NCI-H1048 (cell line): Measurements from ENCODE around the gene CLUH.
A peak's percentile ranks its signal among the peaks of the same experiment; 100 is the strongest.

ENCODE experiments used
- DNase-seq: peaks from one replicate; lab custom pipeline; 2025; lab: John Stamatoyannopoulos, UW

CLUH gene

DNA sequence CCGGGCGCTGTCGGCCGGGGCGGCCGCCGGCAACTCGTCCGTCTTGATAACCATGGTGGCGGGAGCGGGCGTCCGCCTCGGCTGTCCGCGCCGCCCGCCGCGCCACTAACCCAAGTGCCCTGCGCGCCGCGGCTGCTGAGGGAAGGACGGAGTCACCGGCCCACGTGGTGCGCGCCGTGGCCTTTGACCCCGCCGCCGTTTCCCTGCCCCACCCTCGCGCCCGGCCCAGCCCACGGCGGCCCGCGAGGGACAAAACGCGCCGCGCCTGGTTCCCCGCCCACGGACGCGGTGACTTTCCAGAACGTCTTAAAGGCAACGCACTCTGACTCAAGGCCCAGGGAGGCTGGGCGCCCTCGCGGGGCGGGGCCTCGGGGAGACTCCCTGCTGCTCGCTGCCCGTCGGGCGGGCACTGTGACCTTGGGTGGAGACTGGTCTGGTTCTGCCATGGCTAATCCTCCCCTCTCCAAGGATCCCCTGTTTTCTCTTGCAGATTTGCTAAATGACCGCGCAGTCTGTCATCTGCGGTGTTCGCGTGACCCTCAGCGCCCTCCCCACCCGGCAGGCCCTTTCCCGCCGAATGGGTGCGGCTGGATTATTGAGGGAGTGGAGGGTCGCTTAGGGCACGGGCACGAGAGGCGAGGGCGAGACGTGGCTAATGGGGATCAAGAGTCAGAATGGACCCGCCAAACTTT is at the start of gene CLUH:
TSS of gene CLUH (minus strand) at position 157 of the 692 bp plus-strand sequence. CDS start at position 54, 103 bp downstream.
- DNase-seq: peak; percentile 79

DNA sequence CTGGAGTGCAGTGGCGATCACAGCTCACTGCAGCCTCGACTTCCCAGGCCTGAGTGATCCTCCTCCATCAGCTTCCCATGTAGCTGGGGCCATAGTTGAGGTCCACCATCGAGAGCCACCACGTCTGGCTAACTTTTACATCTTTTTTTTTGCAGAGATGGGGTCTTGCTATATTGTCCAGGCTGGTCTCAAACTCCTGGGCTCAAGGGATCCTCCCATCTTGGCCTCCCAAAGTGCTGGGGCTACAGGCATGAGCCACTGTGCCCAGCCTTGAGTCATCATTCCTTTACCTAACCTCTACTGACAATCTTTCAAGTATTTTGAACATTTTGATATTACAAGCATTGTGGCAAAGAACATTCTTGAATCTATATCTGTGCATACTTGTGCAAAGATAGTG is 47.3 kb upstream of the CLUH start:
- DNase-seq: no peak

DNA sequence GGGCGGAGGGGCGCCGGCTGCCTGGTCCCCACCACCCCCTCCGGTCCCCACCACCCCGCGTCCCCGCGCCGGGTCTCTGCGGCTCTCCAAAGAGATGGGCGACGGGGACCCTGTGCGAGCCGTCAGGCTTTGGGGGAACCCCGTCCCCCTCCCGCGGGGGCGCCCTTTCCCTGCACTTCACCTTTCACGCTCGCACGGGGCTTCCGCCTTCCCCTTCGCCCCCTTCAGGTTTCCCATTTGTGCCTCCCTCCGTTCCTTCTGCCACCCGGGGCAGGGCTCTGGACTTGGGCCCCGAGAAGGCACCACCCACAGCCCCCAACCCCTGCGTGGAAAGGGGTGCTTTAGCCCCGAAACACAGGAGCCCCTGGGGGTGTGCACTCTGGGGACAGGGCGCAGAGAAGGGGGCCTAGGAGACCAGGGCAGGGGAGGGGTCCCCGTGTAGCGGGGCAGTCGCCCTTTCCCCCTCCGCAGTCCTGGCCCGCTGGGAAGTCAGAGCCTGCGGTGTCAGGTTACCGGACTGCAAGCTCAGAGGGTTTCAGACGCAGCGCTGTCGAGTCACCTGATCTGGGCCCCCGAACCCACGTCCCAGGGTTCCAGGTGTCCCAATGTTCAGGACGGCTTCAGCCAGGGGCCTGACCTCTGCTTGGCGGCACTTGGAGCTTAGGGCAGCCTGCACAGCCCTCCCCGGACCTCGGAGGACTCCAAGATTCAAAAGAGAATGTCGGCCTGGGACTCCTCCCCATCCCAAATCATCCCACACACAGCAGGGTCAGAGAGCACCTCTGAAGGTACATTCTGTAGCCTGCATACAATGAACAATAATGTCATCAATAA is 44.5 kb upstream of the CLUH start:
- no peak for DNase-seq

GRCh38 chr17:2751491-2751890 is 39.9 kb upstream of the CLUH start:
- no peak for DNase-seq

GRCh38 chr17:2750721-2751120 is 39.2 kb upstream of the CLUH start:
- DNase-seq: no peak

GRCh38 chr17:2749784-2750181 is 38.2 kb upstream of the CLUH start:
- peak; percentile 47 for DNase-seq

GRCh38 chr17:2749058-2749783 is 37.7 kb upstream of the CLUH start, which contains the start of gene CCDC92B:
CCDC92B (minus strand) TSS chr17:2749652; CDS start chr17:2735145, 14,507 bp downstream.
- no peak for DNase-seq

DNA sequence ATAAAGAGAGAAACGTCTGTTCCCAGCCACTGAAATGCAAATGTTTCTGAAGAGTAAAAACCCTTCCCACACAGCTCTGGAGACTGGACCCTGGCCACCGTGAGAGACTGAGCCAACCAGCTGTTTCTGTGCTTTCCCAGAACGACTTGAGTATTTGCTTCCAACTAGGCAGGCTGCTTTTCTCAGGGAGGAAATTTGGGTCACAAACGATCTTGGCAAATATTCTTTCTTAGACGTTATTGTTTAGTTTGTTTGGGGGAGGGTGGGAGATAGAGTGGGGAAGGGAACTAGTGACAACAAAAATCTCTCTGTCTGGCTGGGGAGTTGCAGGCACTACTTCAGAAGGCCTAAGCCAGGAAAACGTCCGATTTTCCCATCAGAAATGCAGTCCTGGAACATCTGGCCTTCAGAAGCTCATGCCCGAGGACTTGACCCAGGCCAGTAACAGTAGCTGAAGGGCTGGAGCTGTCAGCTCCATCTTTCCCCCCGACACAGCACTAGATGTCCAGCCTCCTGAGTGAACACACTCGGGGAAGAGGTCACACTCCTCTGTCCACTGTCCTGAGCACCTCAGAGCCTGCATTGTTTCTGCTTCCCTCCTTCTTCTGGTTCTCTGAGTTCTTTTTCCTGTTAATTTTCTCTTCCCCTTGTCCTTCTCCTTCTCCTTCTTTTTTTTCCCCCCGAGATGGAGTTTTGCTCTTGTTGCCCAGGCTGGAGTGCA is 33.9 kb upstream of the CLUH start:
- DNase-seq: no peak

DNA sequence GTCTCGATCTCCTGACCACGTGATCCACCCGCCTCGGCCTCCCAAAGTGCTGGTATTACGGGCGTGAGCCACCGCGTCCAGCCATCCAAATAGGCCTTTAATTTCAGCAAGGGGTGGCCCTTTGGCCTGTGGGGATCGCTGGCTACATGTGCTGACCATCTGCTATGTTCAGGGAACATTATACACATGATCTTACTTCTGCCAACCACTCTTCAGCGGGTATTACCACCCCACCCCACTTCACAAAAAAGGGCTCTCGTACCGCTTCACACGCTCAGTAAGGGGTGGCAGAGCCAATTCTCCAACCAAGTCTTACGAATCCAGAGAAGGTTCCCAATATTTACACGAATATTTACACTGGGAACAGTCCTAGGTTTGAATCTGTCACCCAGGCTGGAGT is 26.1 kb upstream of the CLUH start:
- DNase-seq: no peak

DNA sequence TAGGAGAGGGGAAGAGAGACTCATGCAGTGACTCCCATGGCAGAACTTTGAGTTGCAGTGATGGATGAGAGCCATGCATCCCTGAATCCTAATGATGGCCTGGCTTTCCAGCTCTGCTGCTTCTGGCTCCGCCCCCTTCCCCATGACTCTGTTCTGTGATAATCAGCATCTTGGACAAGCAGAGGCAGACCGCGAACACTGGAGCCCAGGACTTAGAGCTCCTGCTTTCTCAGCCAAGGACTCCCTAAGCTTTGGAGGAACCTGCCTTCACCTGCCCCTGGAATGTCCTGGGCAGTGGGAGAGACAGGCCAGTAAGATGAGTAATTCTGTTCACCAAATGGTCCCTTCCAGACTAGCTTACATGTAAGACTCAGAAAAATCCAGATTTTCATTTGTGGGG is 25.4 kb upstream of the CLUH start:
- no peak for DNase-seq

DNA sequence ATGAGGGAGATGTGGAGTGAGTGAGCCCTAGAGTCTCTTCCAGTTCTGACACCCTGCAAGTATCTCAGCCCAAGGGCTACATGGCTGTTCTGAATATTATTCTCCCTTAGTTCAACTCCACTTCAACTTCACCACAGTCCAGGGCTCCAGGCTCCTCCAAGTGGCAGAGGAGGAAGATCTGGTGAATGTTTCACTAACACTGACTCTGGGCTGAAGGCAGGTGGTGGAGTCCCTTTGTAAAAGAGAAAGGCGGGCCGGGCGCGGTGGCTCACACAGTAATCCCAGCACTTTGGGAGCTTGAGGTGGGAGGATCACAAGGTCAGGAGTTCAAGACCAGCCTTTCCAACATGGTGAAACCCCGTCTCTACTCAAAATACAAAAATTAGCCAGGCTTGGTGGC is 24.3 kb upstream of the CLUH start:
- DNase-seq: no peak

DNA sequence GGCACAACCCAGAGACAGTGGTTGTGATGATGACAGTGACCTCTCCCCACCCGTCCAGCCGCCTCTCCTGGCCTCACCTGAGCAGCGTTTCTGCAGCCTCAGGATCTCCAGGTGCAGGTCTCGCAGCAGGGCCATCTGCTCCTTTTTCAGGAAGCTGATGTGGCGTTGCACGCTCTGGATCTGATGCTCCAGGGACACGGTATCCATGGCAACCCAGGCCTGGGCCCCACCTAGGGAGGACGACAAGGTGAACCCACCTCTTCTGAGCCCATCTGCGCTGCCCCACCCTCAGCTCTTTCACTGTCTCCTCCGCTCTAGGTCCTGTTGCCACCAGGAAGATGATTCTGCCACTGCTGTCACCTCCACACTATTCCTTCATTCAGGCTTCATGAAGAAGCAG is 23.4 kb upstream of the CLUH start:
- no peak for DNase-seq

GRCh38 chr17:2731807-2732206 is 20.2 kb upstream of the CLUH start:
- DNase-seq: no peak

- no peak for DNase-seq
These were observed 19.3 kb upstream of the CLUH start for GRCh38 chr17:2730764-2731353.

GRCh38 chr17:2724784-2725164 is 13.2 kb upstream of the CLUH start:
- DNase-seq: no peak

DNA sequence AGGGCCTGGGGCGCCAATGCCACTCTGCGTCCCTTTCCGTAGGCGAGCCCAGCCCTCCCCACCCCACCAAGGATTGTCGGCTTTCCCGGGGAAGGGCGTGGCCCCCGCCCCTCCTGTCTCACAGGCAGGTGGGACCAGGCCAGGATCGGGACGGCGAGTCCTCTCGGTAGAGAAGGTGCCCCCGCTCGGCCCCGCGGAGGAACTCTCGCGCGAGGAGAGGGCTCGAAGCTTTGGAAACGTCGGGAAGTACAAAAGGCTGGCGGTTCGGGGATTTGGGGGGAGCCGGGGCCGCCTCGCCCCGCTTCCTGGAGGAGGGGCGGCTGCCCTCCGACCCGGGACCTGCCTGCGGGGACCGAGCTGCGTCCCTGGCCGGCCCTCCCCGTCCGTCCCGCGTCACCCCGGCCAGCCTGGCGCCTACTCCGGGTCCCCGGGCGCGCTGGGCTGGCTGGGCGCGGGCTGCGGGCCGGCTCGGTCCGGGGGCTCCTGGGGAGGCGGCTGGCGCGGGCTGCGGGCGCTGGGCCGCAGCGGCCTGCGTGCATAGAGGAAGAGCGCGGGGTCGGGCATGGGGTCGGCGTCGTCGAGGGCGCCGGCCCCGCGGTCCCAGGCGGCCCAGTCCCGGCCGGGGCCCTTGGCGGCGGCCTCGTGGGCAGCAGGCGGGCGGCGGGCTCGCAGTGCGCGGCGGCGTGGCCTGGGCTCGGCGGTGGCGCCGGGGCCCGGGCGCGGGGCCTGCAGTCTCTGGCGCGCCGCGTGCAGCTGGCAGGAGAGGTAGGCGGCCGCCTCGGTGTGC is 12.6 kb upstream of the CLUH start:
- DNase-seq: no peak

DNA sequence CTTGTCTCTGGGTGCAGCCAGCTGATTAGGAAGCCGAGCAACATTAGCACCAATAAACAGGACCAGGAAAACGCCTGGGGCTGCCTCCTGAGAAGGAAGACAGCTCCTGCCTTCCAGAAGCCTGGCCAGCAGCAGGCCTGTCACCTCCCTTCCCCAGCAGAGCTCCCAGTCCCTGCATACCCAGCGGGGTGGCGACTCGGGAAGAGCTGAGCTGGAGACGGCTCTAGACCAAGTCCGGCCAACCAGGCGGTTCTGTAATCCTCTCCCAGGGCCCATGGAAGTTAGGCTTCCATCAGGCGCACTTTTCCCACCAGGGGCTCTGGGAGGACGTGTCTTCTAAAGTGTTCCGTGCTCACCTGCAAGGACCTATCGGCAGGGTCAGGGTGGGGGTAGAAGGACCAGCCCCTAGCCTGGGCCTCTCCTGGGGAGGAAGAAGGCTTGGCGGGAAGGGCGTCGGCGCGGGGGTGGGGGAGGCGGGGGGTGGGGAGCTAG is 12.0 kb upstream of the CLUH start:
- no peak for DNase-seq

GRCh38 chr17:2722611-2723010 is 11.0 kb upstream of the CLUH start:
- no peak for DNase-seq

DNA sequence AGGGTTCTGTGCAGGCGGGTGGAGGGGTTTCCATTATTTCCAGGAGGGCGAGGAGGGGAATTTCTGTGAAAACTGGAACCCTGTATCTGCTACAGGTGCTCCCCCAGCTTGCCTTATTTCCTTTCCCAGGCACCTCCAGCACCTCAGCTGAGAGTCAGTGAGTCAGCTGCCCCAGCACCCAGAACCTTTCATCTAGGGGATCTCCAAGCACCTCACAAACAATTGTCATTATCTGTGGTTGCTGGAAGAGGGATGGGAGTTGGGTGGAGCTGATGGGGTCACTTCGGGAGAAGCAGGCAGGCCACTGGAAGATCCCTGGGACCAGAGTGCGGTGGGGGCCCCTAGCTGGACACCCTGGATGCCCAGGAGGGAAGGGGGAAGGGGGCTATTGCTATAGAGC is 10.0 kb upstream of the CLUH start:
- DNase-seq: no peak

GRCh38 chr17:2719861-2720260 is 8.3 kb upstream of the CLUH start:
- DNase-seq: no peak
